Measurements from ENCODE around the gene MDH1B.
"Not testable (repeated sequence)": the region's sequence is repeated elsewhere in the genome, so short reads cannot be mapped to it uniquely, and the experiment has no call there.

Gene MDH1B

GRCh38 chr2:206766057-206766930 lies 1.2 kb upstream of the MDH1B start:
- DNase-seq: no peak

- DNase-seq: no peak
Observed at GRCh38 chr2:206764673-206765241, 371 bp downstream of the MDH1B start.

GRCh38 chr2:206756816-206757215 lies 8.3 kb downstream of the MDH1B start:
- DNase-seq: no peak

GRCh38 chr2:206740800-206741199 lies 24.3 kb downstream of the MDH1B start:
- no peak for DNase-seq

- no peak for DNase-seq
Observed at GRCh38 chr2:206739271-206739670, 25.9 kb downstream of the MDH1B start.

GRCh38 chr2:206736935-206737334 lies 28.2 kb downstream of the MDH1B start:
- DNase-seq: no peak

GRCh38 chr2:206733341-206733740 lies 31.8 kb downstream of the MDH1B start:
- DNase-seq: no peak

GRCh38 chr2:206728277-206729199 lies 36.6 kb downstream of the MDH1B start:
- DNase-seq: no peak

GRCh38 chr2:206727287-206727686 lies 37.8 kb downstream of the MDH1B start:
- no peak for DNase-seq

GRCh38 chr2:206723288-206723687 lies 41.8 kb downstream of the MDH1B start:
- no peak for DNase-seq

GRCh38 chr2:206721256-206721920 lies 43.7 kb downstream of the MDH1B start:
- DNase-seq: no peak

GRCh38 chr2:206718296-206718695 lies 46.8 kb downstream of the MDH1B start, which contains the start of gene DYTN:
Gene DYTN, minus strand, starts transcription at chr2:206718396. Its CDS starts 117 bp downstream, at chr2:206718279.
- DNase-seq: no peak

- no peak for DNase-seq
Observed at GRCh38 chr2:206716623-206717022, 48.5 kb downstream of the MDH1B start.

GRCh38 chr2:206715183-206715582 lies 49.9 kb downstream of the MDH1B start:
- DNase-seq: not testable (repeated sequence)

- no peak for DNase-seq
Observed at GRCh38 chr2:206713746-206714145, 51.4 kb downstream of the MDH1B start.

- no peak for DNase-seq
Observed at GRCh38 chr2:206708286-206708685, 56.8 kb downstream of the MDH1B start.

GRCh38 chr2:206707164-206707701 lies 57.9 kb downstream of the MDH1B start:
- DNase-seq: no peak

- DNase-seq: peak in 1 of 2 experiments; percentile 1
Observed at GRCh38 chr2:206701952-206702605, 63.0 kb downstream of the MDH1B start.

- no peak for DNase-seq
Observed at GRCh38 chr2:206700156-206700555, 65.0 kb downstream of the MDH1B start.

GRCh38 chr2:206698811-206699210 lies 66.3 kb downstream of the MDH1B start:
- no peak for DNase-seq

- DNase-seq: no peak
Observed at GRCh38 chr2:206696910-206697309, 68.2 kb downstream of the MDH1B start.
